ENCODE measurements around the gene USP40.

The USP40 gene

GRCh38 chr2:233471291-233472035, 95.1 kb downstream of the USP40 start:
- no peak for DNase-seq

GRCh38 chr2:233470839-233471238, 95.7 kb downstream of the USP40 start:
- DNase-seq: no peak

DNA sequence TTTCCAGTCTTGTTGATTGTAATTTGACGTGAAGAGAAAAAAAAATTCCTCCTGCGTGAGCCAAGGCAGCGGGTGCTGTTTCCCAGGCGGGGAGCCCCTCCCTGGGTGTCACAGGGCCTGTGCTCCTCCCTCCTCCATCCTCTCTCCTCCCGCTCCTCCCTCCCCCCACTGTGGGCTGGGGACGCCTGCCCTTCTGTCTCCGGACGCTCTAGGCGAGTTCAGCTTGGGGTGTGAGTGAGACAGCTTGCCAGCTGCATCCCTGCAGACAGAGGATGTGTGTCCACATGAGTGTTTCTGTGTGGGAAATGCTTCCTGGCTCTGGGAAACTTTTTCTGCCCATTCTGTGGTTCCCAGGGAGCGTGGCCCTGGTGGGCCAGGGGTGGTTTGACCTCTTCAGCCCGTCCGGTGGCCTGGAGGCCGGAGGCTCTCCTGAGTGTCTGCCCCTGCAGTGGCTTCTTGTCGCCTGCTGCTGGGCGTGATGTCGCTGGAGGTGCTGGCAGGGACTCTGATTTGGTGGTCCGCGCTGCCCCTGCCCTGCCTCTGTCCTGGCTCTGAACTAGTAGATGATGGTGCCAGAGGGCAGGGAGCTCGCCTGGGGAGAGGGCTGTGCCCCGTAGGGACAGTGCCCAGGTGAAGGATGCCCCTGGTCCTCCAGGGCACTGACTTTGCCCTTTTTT, 96.4 kb downstream of the USP40 start:
- no peak for DNase-seq

GRCh38 chr2:233469261-233470010, 97.1 kb downstream of the USP40 start:
- no peak for DNase-seq

GRCh38 chr2:233468741-233469110, 97.9 kb downstream of the USP40 start:
- no peak for DNase-seq

DNA sequence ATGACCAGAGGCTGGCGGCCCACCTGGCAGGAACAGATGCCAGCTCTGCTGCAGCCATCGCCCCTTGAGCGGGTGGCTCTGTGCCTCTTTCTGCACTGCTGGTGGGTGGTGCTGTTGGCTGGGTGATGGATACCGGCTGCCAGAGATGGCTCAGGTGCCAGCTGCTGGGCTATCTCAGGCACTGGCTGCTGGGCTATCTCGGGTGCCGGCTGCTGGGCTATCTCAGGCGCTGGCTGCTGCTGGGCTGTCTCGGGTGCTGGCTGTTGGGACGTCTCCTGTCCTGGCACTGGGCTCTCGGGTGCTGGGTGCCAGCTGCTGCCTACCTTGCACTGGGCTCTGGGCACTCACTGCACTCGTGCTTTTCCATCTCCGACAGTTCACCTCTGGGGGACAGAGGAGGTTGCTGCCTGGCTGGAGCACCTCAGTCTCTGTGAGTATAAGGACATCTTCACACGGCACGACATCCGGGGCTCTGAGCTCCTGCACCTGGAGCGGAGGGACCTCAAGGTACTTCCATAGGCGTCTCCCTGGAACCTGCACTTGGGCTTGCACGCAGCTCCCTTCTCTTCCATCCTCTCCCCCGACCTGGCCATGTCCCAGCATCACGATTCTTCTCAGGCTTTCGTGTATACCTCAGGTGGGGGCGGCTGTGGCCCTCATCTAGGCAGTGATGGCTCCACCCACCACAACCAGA, 98.4 kb downstream of the USP40 start:
- DNase-seq: no peak

DNA sequence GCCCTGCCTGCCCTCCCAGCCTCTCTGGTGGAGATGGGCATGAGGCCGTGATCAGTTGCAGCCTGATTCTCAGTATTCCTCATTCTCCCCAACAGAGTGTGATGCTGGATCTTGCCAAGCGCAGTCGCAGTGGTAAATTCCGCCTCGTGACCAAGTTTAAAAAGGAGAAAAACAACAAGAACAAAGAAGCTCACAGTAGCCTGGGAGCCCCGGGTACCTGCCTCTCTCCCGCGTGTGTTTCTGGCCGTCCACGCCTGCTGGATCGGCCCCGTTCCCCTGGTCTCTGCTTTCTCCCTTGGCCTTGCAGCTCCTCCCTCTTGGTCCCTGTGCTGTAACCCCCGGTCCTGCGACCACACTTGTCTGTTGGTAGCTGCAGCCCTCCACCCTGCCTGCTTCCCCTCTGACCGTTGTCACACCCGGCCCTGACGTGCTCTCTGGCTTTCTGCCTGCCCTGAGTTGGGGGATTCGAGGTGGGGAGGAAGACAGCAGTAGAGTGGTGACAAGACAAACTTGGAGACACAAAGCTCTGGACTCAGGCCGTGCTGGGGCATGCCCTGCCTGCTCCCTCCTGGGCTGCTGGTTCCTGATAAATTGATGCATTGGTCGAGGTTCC, 99.5 kb downstream of the USP40 start:
- DNase-seq: no peak

- no peak for DNase-seq
These were observed 101.9 kb downstream of the USP40 start for GRCh38 chr2:233464531-233465240.

GRCh38 chr2:233464056-233464455, 102.5 kb downstream of the USP40 start:
- no peak for DNase-seq

GRCh38 chr2:233463586-233463985, 103.0 kb downstream of the USP40 start:
- DNase-seq: no peak

DNA sequence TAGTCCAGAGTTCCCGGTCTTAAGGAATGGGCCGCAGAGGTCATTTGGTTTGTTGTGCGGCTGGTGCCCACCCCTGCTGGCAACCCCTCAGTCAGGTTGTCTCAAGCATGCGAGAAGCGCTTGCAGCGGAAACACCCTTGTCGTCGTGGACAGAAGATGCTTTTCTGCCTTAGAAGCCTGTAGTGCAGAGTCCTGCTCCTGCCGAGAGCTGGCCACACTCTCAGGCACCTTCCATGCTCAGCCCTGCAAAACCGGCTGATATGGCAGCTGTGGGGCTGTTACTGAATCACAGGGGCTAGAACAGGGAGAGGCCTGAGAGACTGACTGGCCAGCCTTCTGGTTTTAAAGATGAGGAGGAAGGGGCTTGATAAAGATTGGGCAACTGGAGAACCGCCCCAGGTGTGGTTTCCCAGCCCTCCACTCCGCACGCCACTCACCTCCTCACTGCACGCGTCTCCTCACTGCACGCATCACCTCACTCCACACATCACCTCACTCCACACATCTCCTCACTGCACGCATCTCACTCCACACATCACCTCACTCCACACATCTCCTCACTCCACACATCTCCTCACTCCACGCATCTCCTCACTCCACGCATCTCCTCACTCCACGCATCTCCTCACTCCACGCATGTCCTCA, 103.6 kb downstream of the USP40 start:
- no peak for DNase-seq

DNA sequence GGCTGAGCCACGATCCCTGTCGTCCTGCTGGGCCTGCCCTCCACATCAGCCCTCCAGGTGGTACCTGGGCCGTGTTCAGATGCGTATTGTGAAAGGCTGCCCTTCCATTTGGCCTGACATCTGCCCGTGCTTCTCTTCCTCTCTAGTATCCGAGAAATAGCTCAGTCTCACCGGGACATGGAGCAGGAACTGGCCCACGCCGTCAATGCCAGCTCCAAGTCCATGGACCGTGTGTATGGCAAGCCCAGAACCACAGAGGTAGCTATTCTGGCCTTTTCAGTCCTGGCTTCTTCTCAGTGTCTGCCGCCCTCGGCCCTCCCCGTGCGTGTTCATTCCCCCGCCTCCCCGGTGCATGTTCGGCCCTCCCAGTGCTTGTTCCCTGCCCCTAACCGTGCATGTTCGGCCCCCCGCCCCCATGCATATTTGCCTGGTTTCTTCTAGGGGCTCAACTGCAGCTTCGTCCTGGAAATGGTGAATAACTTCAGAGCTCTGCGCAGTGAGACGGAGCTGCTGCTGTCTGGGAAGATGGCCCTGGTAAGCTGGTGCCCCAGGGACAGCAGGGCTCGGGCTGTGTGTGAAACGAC, 104.3 kb downstream of the USP40 start:
- DNase-seq: no peak

DNA sequence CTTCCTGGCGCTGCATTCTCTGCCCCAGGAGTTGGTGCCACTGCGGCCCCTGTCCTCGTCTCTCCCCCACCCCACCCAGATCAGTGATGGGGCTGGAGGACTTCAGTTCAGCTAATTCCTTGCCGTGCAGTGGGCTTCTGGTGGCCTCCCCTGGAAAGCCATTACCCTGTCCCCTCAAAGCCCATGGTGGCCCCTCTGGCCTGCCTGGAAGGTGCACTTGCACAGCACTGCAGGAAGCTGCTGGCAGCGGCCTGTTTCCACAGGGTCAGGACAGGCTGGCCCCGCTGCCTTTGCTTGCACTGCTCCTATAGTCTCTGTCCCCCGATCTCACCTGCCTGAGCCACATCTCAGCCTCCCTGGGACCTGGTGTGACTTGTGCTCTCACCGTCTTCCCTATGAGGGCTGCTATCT, 105.1 kb downstream of the USP40 start:
- DNase-seq: no peak

DNA sequence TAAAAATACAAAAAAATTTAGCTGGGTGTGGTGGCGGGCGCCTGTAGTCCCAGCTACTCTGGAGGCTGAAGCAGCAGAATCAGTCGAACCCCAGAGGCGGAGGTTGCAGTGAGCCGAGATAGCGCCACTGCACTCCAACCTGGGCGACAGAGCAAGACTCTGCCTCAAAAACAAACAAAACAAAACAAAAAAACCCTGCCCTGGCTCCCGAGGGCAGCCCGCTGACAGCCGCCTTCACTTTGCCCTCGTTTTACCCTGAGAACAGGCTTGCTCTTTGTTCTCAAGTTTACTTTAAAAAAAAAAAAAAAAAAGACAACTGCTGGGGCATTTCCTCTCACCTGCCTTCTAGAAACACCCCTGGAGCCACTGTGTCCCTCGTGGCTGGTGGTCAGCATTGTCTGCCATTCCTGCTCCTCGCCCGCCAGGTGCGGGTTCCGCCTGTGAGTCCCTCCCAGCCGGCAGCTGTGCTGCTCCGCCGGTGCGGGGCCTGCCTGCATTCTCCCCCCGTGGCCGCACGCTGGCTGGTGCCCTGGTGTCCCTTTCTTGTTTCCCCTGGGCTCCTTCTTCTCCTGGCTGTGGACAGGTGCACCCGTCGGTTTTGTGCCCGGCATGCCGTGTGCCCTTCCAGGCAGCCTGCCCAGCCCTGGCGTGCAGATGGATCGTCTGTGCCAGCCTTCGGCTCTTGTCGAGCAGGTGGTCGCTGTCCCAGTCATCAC, 105.7 kb downstream of the USP40 start:
- DNase-seq: no peak

GRCh38 chr2:233459426-233459825, 107.2 kb downstream of the USP40 start:
- no peak for DNase-seq

GRCh38 chr2:233458826-233459225, 107.8 kb downstream of the USP40 start:
- no peak for DNase-seq

DNA sequence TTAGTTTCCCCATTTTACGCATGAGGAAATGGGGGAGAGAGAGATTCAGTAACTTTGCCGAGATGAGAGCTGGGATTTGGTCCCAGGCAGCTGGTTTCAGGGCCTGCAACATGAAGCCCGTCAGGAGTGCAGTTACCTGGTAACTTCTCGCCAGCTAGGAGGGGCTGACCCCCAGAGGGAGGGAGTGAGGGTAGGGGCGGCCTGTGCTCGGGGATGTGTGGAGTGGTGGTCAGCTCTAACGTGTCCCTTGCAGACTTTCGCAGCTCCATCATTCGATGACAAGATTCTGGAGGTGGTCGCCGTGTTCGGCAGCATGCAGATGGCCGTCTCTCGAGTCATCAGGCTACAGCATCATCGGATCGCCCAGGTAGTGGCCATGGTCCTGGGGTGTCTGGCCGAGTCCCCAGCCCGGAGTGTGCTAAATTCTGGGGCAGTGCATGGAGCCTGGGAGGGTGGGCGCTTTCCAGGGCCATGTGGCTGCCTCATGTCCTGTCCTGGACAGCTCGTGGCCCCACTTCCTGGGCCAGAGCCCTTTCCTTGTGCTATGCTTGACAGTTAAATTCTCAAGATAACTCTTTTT, 108.5 kb downstream of the USP40 start:
- DNase-seq: no peak

DNA sequence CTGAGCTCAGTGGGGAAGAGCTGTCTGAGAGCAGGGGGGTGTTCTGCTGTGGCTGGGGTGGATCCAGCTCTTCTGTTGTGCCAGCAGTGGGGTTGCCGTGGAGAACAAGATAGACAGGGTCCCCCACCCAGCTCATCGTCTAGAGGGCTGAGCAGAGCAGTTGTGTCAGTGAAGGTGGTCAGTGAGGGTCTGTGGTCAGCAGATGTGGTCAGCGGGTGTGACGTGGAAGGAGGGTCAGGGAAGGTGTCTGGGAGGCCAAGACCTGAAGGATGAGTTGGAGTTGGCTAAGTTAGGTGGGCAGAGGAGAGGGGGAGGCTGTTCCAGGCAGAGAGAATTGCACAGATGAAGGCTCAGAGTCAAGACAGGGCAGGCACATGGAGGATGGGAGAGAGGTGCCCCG, 109.2 kb downstream of the USP40 start:
- DNase-seq: no peak

- DNase-seq: no peak
These were observed 109.6 kb downstream of the USP40 start for GRCh38 chr2:233456934-233457333.

- no peak for DNase-seq
These were observed 110.5 kb downstream of the USP40 start for GRCh38 chr2:233456111-233456510.
